ENCODE measurements around the gene HERPUD1. TPM values are rescaled to one million over a fixed set of nuclear protein-coding genes. Genes with fewer than 3 reads are reported as not detected.
"Not testable (repeated sequence)": the region's sequence is repeated elsewhere in the genome, so short reads cannot be mapped to it uniquely, and the experiment has no call there.

Gene HERPUD1
- total RNA-seq, 2 donors from 2014 or later: 350 to 403 TPM

DNA sequence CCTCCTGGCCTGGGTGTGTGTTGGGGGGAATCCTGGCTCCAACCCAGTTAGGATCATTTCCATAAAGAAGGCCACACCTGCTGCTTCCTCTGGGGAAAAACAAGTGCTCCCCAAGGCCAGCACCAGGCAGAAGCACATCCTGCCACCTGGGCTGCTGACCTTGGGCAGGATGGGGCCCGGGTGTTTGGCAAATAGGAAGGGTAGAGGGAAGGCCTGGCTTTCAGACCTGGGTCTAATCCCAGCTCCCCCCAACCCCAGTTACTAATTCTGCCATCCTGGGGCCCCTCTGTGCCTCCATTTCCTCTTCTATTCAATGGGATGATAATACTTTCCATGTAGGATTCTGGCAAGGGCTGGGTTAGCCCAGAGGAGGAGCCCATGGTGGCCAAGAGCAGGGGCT, 54.4 kb downstream of the HERPUD1 start:
- H3K27ac Mint-ChIP-seq: peak overlapping the region; percentile 93
- no peak for DNase-seq
- H3K4me3 Mint-ChIP-seq: peak overlapping the region; percentile 83 to 97
- H3K4me1 Mint-ChIP-seq (ENCODE audit: low read depth): peaks cover 85% of the 10 kb centered on the region
- ATAC-seq (replicated peaks in 1 of 2): no peak
- no peaks in the 10 kb centered on the region for H3K9me3 Mint-ChIP-seq
- no peaks in the 10 kb centered on the region for H3K27me3 Mint-ChIP-seq (ENCODE audit: low read depth)
- H3K36me3 Mint-ChIP-seq (ENCODE audit: insufficient read depth in 2 of 2): peaks cover 19 to 31% of the 10 kb centered on the region in 2 donors

DNA sequence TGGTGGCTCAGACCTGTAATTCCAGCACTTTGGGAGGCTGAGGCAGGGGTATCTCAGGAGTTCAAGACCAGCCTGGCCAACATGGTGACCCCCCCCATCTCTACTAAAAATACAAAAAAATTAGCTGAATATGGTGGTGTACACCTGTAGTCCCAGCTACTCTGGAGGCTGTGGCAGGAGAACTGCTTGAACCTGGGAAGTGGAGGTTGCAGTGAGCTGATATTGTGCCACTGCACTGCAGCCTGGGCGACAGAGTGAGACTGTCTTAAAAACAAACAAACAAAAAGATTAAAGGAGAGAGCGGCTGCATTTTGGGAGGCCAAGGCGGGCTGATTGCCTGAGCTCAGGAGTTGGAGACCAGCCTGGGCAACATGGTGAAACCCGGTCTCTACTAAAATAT, 55.0 kb downstream of the HERPUD1 start:
- H3K9me3 Mint-ChIP-seq; H3K27me3 Mint-ChIP-seq (ENCODE audit: low read depth); ATAC-seq (replicated peaks in 1 of 2); DNase-seq: not testable (repeated sequence)
- H3K27ac Mint-ChIP-seq: peak overlapping the region; percentile 93
- H3K4me1 Mint-ChIP-seq (ENCODE audit: low read depth): peaks cover 85% of the 10 kb centered on the region
- peaks cover 22 to 36% of the 10 kb centered on the region in 2 donors for H3K36me3 Mint-ChIP-seq (ENCODE audit: insufficient read depth in 2 of 2)
- H3K4me3 Mint-ChIP-seq: peak overlapping the region; percentile 83 to 97

DNA sequence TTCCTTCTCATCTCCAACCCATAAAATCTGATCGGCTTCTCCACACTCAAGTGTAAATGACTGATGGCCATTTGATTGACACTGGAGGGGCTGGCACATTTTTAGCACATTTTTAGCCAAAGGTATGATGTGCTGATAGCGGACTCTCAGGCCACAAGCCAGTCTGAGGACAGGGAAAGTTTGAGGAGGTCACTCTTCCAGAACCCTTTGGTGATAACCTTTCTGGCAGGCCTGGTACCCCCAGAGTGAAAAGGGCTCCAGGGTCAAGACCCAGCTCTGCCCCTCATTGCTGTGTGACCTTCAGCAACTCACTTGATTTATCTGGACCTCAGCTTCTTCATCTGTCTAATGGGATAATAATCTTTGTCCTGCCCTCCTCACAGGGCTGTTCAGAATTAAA, 55.8 kb downstream of the HERPUD1 start:
- no peaks in the 10 kb centered on the region for H3K27me3 Mint-ChIP-seq (ENCODE audit: low read depth)
- no peak for ATAC-seq (replicated peaks in 1 of 2)
- DNase-seq: no peak
- H3K36me3 Mint-ChIP-seq (ENCODE audit: insufficient read depth in 2 of 2): peaks cover 22 to 32% of the 10 kb centered on the region in 2 donors
- peak overlapping the region; percentile 83 to 97 for H3K4me3 Mint-ChIP-seq
- H3K9me3 Mint-ChIP-seq: no peaks in the 10 kb centered on the region
- peak overlapping the region; percentile 93 for H3K27ac Mint-ChIP-seq
- peaks cover 80% of the 10 kb centered on the region for H3K4me1 Mint-ChIP-seq (ENCODE audit: low read depth)

DNA sequence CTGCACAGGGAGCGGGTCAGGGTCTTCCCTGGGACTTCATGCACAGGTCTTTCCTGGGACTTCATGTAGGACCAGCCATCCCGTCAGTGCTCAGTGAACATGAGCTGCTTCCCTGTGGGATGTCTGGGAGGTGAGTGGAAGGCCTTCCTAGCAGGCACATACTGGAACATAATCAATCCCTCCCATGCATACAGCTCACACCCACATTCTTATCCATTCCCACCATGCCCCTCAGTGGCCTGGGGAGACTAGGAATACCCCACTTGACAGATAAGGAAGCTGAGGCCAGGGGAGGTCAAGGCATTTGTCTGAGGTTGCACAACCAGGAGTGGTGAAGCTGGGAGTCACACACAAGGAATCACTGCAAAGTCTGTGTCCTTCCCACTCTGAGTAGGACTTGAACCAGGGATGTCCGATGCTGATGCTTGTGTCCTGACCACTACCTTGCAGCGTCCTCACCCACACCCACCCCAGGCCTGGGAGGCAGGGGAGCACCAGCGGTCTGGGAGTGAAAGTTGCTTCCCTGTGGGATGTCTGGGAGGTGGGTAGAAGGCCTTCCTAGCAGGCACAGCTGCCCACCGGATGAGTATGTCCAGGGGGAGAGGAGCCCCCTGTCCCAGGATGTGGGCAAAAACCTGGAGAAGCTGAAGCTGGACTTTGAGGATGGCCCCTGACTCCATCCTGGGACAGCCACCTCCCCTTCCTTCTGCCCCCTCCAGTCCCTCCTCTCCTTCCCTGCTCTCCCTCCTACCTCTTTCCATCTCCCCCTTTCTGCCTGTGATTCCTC, 56.4 kb downstream of the HERPUD1 start:
- DNase-seq (no peak), ATAC-seq (replicated peaks in 1 of 2) (no peak)
- Mint-ChIP-seq H3K27me3 (ENCODE audit: low read depth) (no peaks in the 10 kb centered on the region), H3K27ac (peak overlapping the region; percentile 93), H3K9me3 (no peaks in the 10 kb centered on the region), H3K4me3 (peak overlapping the region; percentile 83 to 97), H3K4me1 (ENCODE audit: low read depth) (peaks cover 79% of the 10 kb centered on the region), H3K36me3 (ENCODE audit: insufficient read depth in 2 of 2) (peaks cover 22 to 34% of the 10 kb centered on the region in 2 donors)

DNA sequence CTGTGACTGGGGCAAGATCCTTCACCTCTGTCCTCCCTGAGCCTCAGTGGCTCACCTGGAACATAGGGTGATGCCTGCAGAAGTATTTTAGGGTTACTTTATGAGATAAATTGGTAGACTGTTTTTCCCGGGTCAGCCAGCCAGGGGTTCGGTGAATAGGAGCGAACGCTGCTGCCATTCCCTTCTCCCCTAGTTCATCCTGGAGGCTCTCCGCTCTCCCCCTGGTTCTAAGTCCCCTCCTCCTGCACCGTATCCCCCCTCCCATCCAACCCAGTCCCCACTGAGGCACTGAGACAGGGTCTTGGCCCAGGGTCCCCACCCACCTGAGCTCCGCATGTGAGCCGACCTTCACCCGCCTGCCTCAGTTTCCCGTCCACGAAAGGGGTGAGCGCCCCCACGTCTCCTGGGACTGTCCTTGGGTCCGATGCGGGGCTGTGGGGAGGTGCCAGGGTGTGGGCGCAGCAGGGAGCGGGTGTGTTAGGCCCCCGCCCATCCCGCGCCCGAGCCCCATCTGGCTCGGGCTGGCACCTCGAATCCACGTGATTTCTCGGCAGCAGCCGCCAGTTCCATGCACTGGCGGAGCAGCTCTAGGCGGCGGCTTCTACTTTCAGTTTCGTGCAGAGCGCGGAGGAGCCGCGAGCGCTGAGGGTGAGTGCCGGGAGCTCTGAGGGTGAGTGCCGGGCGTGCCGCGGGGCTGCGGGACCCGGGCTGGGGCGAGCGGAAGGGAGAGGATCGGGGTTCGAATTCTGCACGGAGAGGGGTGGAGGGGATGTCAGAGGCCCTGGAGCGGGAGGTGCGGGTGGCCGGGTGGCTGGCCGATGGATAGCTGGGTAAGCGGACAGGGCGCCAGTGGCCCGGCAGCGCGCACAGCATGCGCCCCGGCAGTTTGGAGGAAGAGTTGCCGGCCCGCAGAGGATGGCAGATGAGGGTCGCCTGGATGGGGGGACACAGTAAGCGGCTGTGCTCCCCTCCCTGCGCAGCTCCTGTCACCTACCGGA, 57.3 kb downstream of the HERPUD1 start, which contains the start of gene NLRC5:
Gene NLRC5, plus strand, starts transcription at position 610 of the 998 bp plus-strand sequence. CDS start 31,156 bp downstream, outside the sequence.
- Mint-ChIP-seq H3K4me3 (peak within 1 kb of the TSS; percentile 83 to 97), H3K4me1 (ENCODE audit: low read depth) (peaks cover 82% of the 10 kb centered on the region)

DNA sequence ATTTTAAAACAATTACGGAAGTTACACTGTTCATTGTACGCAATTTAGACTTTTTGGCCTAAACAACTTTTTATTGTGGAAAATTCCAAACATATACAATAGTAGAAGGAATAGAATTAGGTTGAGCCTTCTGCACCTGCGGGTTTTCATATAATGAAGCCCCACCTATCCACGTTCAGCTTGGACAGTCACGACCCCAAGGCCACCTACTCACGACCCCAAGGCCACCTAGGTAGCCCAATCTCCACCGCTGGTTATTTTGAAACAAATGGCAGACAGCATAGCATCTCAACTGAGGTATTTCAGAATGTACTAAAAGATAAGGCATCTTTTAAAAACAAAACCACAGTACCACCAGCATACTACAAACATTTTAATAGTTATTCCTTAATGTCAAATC, 58.0 kb downstream of the HERPUD1 start:
- Mint-ChIP-seq H3K27me3 (ENCODE audit: low read depth) (no peaks in the 10 kb centered on the region), H3K4me3 (peak overlapping the region; percentile 83 to 97), H3K9me3 (no peaks in the 10 kb centered on the region), H3K36me3 (ENCODE audit: insufficient read depth in 2 of 2) (peaks cover 22 to 38% of the 10 kb centered on the region in 2 donors), H3K27ac (peak overlapping the region; percentile 93), H3K4me1 (ENCODE audit: low read depth) (peaks cover 82% of the 10 kb centered on the region)
- ATAC-seq (replicated peaks in 1 of 2): no peak
- no peak for DNase-seq

More for the DNA sequence above, 57.3 kb downstream of the HERPUD1 start, which contains the start of gene NLRC5:
- Mint-ChIP-seq H3K36me3 (ENCODE audit: insufficient read depth in 2 of 2) (peaks cover 22 to 39% of the 10 kb centered on the region in 2 donors), H3K27ac (peak within 1 kb of the TSS; percentile 93), H3K9me3 (no peaks in the 10 kb centered on the region), H3K27me3 (ENCODE audit: low read depth) (no peaks in the 10 kb centered on the region)
- peak; percentile 79 to 85 for ATAC-seq (replicated peaks in 1 of 2)
- DNase-seq: peak; percentile 93 to 96

DNA sequence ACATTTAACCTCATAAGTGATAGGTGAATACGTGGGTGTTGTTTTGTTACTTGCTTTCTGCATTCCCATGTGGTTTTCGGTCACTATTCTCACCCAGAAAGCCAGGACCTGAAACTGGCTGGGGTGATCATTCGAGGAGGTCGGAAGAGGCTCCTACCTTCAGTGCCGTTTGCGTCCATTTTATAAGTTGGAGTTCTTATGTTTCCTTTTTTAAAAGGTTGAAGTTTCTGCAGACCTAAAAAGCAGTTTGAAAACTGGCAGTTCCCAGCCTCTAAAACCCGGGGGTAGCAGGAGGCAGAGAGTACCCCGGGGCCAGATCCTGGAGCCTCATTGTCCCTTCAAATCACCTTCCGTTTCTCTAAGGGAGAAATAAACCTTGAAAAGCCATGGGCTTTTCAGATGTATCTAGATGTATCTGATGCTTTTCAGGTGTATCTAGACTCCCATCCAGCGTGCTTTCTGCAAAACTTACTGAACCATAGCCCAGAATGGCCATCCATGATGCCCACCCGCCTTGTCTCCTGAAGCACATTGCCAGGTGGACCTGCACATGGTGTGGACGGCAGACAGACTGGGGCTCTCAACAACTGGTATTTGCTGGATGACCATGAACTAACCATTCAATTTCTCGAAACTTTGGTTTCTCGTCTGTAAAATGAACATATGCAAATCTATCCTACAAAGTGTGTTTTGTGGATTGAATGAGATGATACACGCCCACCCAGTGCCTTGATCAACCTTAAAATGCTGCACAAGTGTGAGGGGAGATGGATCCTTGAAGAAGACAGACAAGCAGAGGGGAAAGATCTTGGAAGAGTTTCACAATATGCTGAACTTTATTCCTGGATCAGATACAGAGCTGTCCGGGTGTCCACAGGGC, 58.7 kb downstream of the HERPUD1 start:
- peak in 1 of 2 donors; percentile 51 for DNase-seq

DNA sequence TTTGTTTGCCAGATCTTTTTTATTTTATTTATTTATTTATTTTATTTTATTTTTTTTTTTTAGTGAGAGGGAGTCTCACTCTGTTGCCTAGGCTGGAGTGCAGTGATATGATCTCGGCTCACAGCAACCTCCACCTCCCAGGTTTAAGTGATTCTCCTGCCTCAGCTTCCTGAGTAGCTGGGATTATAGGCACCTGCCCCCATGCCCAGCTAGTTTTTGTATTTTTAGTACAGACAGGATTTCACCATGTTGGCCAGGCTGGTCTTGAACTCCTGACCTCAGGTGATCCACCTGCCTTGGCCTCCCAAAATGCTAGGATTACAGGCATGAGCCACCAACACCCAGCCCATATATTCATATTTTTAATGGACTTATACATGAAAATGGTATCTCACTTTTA, 60.5 kb downstream of the HERPUD1 start:
- not testable (repeated sequence) for DNase-seq; H3K27me3 Mint-ChIP-seq (ENCODE audit: low read depth)
- peaks cover 82% of the 10 kb centered on the region for H3K4me1 Mint-ChIP-seq (ENCODE audit: low read depth)

More for the DNA sequence above, 58.7 kb downstream of the HERPUD1 start:
- peak overlapping the region; percentile 93 for H3K27ac Mint-ChIP-seq
- peak overlapping the region; percentile 83 to 97 for H3K4me3 Mint-ChIP-seq
- H3K36me3 Mint-ChIP-seq (ENCODE audit: insufficient read depth in 2 of 2): peaks cover 22 to 36% of the 10 kb centered on the region in 2 donors
- H3K9me3 Mint-ChIP-seq: no peaks in the 10 kb centered on the region
- ATAC-seq (replicated peaks in 1 of 2): no peak
- no peaks in the 10 kb centered on the region for H3K27me3 Mint-ChIP-seq (ENCODE audit: low read depth)
- peaks cover 82% of the 10 kb centered on the region for H3K4me1 Mint-ChIP-seq (ENCODE audit: low read depth)

DNA sequence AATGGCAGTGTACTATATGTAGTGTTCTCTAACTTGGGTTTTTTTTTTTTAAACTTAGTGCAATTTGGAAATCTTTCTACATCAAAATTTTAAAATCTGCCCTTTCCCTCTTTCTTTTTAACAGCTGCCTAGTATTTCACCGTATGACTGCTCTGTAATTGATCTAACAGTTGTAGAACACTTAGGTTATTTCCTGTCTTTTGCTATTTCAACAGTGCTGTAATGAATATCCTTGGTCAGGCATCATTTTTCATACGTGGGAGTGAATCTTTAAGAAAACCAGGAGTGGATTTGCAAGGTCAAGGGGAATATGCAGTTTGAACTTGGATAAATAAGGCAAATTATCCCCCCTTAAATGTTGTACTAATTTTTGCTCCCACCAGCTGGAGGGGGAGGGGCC, 61.3 kb downstream of the HERPUD1 start:
- no peak for DNase-seq
- no peak for ATAC-seq (replicated peaks in 1 of 2)
- Mint-ChIP-seq H3K27ac (peak overlapping the region; percentile 72), H3K27me3 (ENCODE audit: low read depth) (no peaks in the 10 kb centered on the region), H3K4me3 (peak overlapping the region; percentile 83 to 97), H3K36me3 (ENCODE audit: insufficient read depth in 2 of 2) (peaks cover 20 to 35% of the 10 kb centered on the region in 2 donors), H3K4me1 (ENCODE audit: low read depth) (peaks cover 82% of the 10 kb centered on the region), H3K9me3 (no peaks in the 10 kb centered on the region)

More for the DNA sequence above, 60.5 kb downstream of the HERPUD1 start:
- not testable (repeated sequence) for H3K9me3 Mint-ChIP-seq; ATAC-seq (replicated peaks in 1 of 2)
- peaks cover 20 to 41% of the 10 kb centered on the region in 2 donors for H3K36me3 Mint-ChIP-seq (ENCODE audit: insufficient read depth in 2 of 2)
- peak overlapping the region; percentile 83 to 97 for H3K4me3 Mint-ChIP-seq
- peak overlapping the region; percentile 61 for H3K27ac Mint-ChIP-seq

DNA sequence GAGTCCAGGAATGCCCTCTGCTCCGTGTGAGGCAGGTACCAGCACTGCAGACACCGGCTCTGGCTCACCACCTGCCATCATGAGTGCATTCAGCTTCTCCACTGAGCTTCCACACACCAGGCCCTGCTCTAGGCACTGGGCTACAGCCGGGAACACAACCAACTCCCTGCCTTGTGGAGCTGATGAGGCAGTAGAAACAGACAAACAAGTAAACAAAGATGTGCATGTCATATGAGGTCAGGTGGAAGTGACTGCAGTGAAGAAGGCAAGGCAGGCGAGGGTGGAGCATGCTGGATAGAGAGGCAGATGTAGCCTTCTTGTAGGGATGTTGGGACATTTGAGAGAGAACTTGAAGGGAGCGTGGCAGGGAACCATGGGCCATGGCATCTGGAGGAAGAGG, 62.4 kb downstream of the HERPUD1 start:
- no peaks in the 10 kb centered on the region for H3K27me3 Mint-ChIP-seq (ENCODE audit: low read depth)
- peaks cover 18 to 35% of the 10 kb centered on the region in 2 donors for H3K36me3 Mint-ChIP-seq (ENCODE audit: insufficient read depth in 2 of 2)
- H3K4me1 Mint-ChIP-seq (ENCODE audit: low read depth): peaks cover 82% of the 10 kb centered on the region
- no peak for DNase-seq
- no peaks in the 10 kb centered on the region for H3K9me3 Mint-ChIP-seq
- ATAC-seq (replicated peaks in 1 of 2): no peak
- peak overlapping the region; percentile 72 for H3K27ac Mint-ChIP-seq
- peak overlapping the region; percentile 83 to 97 for H3K4me3 Mint-ChIP-seq
